ENCODE results near the gene SYT5.
"Not testable (repeated sequence)": the region's sequence is repeated elsewhere in the genome, so short reads cannot be mapped to it uniquely, and the experiment has no call there.

The SYT5 gene

GRCh38 chr19:55166530-55167268 lies 13.4 kb downstream of the SYT5 start, which contains the start of gene DNAAF3:
DNAAF3 (minus strand) TSS chr19:55166613; CDS start chr19:55166413, 200 bp downstream.
- peak; percentile 93 for DNase-seq

- DNase-seq = peak; percentile 54
Measured at GRCh38 chr19:55165952-55166529, 14.0 kb downstream of the SYT5 start.

- DNase-seq = no peak
Measured at GRCh38 chr19:55161571-55162322, 18.3 kb downstream of the SYT5 start.

- DNase-seq = no peak
Measured at GRCh38 chr19:55160986-55161365, 19.1 kb downstream of the SYT5 start.

- DNase-seq = peak; percentile 86
Measured at GRCh38 chr19:55160128-55160985, 19.7 kb downstream of the SYT5 start.

GRCh38 chr19:55158848-55159749 lies 21.0 kb downstream of the SYT5 start:
- no peak for DNase-seq

GRCh38 chr19:55158423-55158822 lies 21.7 kb downstream of the SYT5 start:
- DNase-seq = no peak

GRCh38 chr19:55157064-55157908 lies 22.8 kb downstream of the SYT5 start, which contains the start of gene TNNI3:
TNNI3 (minus strand) TSS chr19:55157732; CDS start chr19:55157589, 143 bp downstream.
- no peak for DNase-seq

- peak; percentile 44 for DNase-seq
Measured at GRCh38 chr19:55156202-55157063, 23.7 kb downstream of the SYT5 start.

- DNase-seq = not testable (repeated sequence)
Measured at GRCh38 chr19:55155784-55156183, 24.3 kb downstream of the SYT5 start.

DNA sequence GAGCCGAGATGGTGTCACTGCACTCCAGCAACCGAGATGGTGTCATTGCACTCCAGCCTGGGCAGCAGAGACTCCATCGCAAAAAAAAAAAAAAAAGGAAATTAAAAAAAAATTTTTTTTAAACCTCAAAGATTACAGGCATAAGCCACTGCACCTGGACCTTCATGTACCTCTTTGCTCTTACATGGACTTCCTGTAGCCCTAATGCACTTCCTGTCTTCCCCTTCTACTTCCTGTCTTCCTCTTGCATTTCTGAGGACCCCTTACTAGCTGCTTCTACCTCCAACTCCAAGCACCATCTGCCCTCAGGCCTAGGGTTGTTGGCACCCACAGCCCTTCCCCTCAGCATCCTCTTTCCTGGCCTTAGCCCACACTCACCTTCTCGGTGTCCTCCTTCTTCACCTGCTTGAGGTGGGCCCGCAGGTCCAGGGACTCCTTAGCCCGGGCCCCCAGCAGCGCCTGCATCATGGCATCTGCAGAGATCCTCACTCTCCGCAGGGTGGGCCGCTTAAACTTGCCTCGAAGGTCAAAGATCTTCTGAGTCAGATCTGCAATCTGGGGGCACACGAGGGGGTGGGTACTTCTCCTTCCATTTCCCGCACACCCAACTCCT lies 26.3 kb downstream of the SYT5 start:
- no peak for DNase-seq

DNA sequence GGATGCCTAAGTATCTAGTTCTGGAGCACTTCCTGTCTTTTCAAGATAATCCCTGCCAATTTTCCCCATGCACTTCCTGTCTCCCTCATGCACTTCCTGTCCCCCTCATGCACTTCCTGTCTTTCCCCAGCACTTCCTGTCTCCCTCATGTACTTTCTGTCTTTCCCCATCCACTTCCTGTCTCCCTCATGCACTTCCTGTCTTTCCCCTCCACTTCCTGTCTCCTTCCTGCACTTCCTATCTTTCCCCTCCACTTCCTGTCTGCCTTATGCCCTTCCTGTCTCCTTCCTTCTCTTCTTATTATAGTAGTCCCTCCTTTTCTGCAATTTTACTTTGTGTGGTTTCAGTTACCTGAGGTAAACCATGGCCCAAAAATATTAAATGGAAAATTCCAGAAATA lies 28.1 kb downstream of the SYT5 start:
- DNase-seq = no peak

DNA sequence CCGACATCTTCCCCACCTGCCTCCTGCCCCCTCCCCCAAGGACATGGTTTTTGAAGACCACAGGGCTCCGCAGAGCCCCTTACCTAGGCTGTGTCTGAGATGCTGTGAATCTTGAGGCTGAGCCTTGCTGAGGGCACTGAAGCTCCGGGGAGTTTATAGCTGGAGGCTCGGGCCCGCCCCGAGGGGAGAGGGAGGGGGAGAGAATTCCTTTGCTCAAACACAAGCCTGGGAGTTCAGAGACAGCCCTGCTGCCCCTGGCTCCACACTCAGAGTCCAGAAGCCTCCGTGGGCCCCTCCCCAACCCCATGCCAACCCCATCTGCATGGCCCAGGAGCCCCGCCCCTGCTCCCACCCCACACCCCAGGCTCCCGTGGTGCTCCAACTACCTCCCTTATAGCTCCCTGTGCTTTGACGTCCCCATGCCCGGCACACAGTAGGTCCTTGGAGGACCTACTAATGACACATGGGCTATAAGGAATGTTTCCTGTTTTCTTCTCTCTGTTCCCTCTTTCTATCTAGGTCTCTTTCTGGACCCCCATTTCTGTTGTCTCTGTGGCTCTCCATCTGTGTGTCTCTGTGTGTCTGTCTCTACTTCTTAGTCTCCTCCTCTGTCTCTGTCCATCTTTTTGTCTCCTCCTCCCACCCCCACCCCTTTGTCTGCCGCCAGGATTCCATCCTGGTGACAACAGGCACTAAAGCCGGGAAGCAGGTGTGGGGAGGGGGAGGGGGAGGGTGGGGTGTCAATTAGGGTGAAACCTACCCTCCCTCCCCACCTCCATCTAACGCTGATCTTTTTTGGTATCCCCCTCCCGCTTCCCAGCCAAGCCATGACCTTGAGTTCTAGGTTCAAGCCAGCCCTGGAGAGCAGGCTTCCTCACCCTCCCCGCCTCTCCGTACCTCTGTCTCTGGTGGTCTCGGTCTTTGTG lies 30.7 kb downstream of the SYT5 start, which contains the start of gene TNNT1:
Gene TNNT1 (minus strand): TSS at position 129 of the 926 bp plus-strand sequence. CDS start 2,049 bp downstream, outside the sequence.
- peak; percentile 50 for DNase-seq

DNA sequence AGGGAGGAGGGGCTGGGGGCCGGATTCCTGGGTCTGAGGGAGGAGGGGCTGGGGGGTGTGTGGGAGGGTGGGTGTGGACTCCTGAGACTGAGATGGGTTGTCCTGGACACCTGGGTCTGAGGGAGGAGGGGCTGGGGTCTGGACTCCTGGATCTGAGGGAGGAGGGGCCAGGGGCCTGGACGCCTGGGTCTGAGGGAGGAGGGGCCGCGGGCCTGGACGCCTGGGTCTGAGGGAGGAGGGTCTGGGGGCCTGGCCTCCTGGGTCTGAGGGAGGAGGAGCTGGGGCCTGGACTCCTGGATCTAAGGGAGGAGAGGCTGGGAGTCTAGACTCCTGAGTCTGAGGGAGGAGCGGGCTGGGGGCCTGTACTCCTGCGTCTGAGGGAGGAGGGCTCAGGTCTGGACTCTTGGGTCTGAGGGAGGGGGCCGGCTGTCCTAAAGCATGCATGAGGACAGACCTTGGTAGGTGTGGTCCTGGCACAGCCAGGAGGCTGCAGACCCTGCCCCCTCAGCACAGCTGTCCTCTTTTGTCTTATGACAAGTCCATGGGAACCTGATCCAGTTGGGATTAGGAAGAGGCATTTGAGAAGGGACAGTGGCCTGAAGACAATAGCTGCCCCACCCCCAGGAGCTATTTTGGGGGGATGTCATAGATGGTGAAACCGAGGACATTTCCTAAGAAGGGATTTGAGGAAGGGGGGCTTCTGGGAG lies 32.4 kb downstream of the SYT5 start:
- DNase-seq = peak; percentile 59

- DNase-seq = no peak
Measured at GRCh38 chr19:55146705-55147273, 33.3 kb downstream of the SYT5 start.

GRCh38 chr19:55146078-55146704 lies 33.9 kb downstream of the SYT5 start:
- no peak for DNase-seq

All from femur (tissue), 1 donor.